ENCODE measurements around the gene H2AZ2.

GRCh38 chr7:44893710-44894234 lies 45.9 kb upstream of the H2AZ2 start:
- TF ChIP-seq TCF4 (CRISPR knock-in tag; IDR thresholded peaks at IDR 0.05; ENCODE audit: borderline replicate concordance) (no peak), GLIS3 (CRISPR knock-in tag; IDR thresholded peaks at IDR 0.05) (no peak), RARB (CRISPR knock-in tag; IDR thresholded peaks at IDR 0.05) (no peak), TSHZ2 (CRISPR knock-in tag; IDR thresholded peaks at IDR 0.05) (no peak), POU6F1 (CRISPR knock-in tag; IDR thresholded peaks at IDR 0.05; ENCODE audit: borderline replicate concordance, low read depth) (no peak)
